ENCODE results near the gene WDR75.

- no peak for TF ChIP-seq POLR2A (IDR thresholded peaks at IDR 0.05; ENCODE audit: low read depth, low read length)
- no peak for TF ChIP-seq POLR2AphosphoS5 (IDR thresholded peaks at IDR 0.05; ENCODE audit: low read depth, low read length)
- no peak for TF ChIP-seq TAF1 (IDR thresholded peaks at IDR 0.05; ENCODE audit: low read depth, low read length)
- TF ChIP-seq POU2F2 (IDR thresholded peaks at IDR 0.05; ENCODE audit: low read depth, low read length), result no peak
- TF ChIP-seq PAX5 (IDR thresholded peaks at IDR 0.05; ENCODE audit: insufficient read depth, low read length, severe bottlenecking), result no peak
- TF ChIP-seq SPI1 (IDR thresholded peaks at IDR 0.05; ENCODE audit: low read depth, low read length), result no peak
These were observed 64.2 kb downstream of the WDR75 start for GRCh38 chr2:189505492-189505891.
